HG02759 (cell line): ENCODE data around the gene UNC13D.
"Not testable (repeated sequence)": the region's sequence is repeated elsewhere in the genome, so short reads cannot be mapped to it uniquely, and the experiment has no call there.

Source experiments
- ATAC-seq: cut with Tn5 transposase; IDR thresholded peaks from one replicate; pipeline ENCODE4 v1.9.1; 2021; ENCODE audit warnings: mild to moderate bottlenecking, moderate library complexity; ENCODE audit not compliant: unreplicated experiment

The UNC13D gene

DNA sequence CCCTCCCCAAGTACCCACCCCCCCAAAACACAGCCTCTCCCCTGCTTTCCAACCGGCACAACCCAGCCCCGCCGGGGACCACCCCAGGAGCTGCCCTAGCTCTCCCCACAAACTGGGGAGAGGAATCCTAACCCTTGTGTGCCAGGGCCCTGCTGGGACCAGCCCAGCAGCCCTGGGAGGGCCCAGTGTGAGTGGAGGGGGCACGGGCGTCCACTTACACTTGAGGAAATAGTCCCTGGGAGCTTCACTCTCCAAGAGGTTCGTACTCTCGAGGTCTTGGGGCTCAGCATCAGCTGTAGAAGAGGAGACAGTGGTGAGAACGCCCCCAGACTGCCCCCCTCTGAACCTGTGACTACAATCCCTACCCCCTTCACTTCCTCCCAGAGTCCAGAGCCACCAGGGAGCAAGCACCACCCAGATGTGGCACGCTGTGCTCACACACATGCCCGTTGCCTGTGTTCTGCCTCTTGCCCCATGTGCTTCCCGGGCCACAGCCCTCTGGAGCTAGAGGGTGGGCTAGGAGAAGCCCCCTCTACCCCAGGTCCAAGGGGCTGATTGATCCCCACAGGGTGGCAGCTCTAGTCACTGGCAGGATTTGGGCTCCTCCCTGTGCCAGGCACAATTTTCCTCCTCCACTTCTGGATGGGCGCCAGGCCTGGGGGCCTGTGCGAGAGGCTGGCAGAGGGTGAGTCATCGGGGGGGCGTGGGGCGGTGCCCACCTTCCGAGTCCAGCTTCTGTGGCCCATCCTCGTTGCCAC lies 31.2 kb upstream of the UNC13D start:
- ATAC-seq: no peak

GRCh38 chr17:75874323-75875181 lies 30.3 kb upstream of the UNC13D start:
- no peak for ATAC-seq

DNA sequence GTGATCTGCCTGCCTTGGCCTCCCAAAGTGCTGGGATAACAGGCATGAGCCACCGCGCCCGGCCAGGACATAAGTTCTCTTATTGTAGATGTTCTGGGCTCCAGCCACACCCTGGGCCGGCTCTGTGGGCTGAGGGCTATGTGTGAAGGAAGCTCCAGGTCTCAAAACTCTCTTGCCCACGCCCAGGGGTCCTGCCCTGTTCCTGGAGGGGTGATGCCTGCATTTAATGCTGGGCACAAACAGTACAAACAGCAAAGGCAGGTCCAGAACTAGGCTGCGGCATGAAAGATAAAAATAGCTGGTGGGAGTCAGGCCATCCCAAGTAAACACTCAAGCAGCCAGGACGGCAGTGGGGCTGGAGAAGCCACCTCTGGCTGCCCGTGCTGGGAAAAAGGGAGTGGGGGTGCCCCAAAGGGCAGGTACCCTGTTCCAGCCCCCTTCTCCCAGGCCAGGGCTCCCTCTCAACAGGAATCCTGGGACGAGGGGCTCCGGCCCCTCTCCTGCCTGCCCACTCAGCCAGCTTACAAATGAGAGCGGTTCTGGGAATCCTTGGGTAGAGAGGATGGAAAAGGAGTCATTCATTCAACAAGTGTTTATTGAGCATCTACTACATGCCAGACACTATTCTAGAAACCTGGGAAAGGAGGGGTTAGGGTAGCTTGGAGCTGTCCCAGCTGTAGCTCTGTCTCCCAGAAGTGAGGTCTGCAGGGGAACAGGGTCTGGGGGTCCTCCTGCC lies 29.6 kb upstream of the UNC13D start:
- ATAC-seq: no peak

- ATAC-seq: no peak
These were observed 28.5 kb upstream of the UNC13D start for GRCh38 chr17:75872434-75873351.

- ATAC-seq: not testable (repeated sequence)
These were observed 26.0 kb upstream of the UNC13D start for GRCh38 chr17:75870228-75870627.

- no peak for ATAC-seq
These were observed 25.3 kb upstream of the UNC13D start for GRCh38 chr17:75869282-75870141.

GRCh38 chr17:75868730-75869281 lies 24.6 kb upstream of the UNC13D start:
- not testable (repeated sequence) for ATAC-seq

DNA sequence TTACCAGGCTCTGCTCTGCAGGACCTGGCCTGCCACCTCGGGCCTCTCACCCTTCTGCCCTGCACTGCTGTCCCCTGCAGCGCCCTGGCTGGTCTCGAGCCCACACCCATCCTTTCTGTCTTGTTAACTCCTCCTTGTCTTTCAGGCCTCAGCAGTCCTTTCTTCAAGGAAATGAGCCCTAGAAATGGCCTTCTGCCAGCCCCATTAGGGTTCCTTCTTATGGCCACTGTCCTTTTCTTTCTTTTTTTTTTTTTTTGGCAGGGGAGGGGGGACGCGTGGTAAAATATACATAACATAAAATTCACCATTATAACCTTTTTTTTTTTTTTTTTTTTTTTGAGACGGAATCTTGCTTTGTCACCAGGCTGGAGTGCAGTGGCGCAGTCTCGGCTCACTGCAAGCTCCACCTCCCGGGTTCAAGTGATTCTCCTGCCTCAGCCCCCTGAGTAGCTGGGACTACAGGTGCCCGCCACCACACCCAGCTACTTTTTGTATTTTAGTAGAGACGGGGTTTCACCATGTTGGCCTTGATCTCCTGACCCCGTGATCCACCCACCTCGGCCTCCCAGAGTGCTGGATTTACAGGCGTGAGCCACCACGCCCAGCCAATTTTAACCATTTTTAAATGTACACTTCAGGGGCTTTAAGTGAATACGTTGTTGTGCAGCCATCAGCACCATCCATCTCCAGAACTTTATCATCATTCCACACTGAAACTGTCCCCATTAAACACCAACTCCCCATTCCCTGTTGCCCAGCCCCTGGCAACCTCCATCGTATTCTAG lies 21.4 kb upstream of the UNC13D start:
- ATAC-seq: not testable (repeated sequence)

- ATAC-seq: peak; percentile 11
These were observed 20.7 kb upstream of the UNC13D start for GRCh38 chr17:75864887-75865286.

DNA sequence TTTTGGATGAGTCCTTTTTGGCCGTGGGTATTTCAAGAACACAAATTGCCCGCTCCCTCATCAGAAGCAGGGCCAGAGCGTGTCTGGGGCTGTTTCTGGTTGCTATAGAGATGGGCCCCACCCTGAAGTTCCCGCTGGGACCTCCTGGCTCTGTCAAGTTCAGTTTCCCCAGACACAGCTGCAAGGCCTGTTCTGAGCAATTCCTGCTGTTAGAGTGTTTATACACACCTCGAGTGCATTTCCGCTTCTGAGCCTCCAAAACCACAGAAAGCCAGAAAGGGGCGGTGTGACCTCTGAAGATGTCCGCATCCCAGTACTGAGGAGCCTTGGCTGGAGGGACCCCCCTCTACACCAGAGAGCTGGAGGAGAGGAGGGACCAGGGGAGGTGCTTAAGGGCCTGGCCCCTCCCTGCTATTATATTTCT lies 20.3 kb upstream of the UNC13D start:
- peak; percentile 80 for ATAC-seq

GRCh38 chr17:75861927-75862317 lies 17.7 kb upstream of the UNC13D start:
- no peak for ATAC-seq

DNA sequence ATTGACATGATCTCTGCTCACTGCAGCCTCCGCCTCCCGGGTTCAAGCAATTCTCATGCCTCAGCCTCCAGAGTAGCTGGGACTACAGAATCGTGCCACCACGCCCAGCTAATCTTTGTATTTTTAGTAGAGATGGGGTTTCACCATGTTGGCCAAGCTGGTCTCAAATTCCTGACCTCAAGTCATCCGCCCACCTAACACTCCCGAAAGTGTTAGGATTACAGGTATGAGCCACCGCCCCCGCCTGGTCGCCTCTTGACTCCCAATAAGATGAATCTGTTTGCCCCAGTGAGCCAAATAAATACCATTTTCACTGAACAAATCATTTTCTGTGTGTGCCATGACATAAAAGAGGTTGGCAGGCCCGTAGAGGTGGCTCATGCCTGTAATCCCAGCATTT lies 15.2 kb upstream of the UNC13D start:
- ATAC-seq: not testable (repeated sequence)

GRCh38 chr17:75856062-75856756 lies 12.0 kb upstream of the UNC13D start:
- no peak for ATAC-seq

DNA sequence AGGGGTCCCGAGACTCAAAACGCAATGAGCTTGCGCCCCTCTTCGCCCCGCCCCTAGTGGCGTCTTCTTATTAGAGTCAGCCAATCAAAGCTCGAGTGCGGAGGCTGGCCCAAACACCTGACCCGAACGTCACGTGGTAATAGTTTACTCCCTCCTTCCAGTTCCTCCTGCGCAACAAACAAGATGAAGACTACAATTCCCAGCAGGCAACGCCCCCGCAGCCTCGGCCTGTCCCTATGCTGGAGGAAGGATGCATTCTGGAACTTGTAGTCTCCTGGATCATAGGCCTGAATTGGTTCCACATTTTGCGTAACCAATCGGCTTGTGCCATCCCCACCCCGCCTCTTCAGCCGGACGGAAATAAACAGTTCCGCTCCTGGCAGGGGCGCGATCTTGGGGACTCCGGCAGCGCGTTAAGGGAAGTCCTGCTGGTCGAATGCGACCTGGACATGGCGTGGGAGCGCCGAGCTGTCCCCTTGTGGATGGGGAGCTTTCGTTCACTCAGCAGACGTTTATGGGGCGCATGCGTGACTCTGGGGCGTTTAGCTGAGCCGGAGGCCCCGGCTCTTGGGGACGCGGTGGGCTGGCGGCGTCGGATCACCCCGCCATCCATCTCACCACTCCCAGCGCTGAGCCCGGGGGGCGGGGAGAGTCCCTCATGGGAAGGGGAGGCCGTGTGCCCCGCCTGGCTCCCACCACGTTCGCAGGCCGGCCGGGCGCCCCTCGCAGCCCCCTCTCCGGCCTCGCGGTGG lies 11.3 kb upstream of the UNC13D start, which contains the start of gene WBP2:
TSS of gene WBP2 (minus strand) at position 26 of the 752 bp plus-strand sequence. CDS start 38 bp downstream, outside the sequence.
- ATAC-seq: peak; percentile 83

DNA sequence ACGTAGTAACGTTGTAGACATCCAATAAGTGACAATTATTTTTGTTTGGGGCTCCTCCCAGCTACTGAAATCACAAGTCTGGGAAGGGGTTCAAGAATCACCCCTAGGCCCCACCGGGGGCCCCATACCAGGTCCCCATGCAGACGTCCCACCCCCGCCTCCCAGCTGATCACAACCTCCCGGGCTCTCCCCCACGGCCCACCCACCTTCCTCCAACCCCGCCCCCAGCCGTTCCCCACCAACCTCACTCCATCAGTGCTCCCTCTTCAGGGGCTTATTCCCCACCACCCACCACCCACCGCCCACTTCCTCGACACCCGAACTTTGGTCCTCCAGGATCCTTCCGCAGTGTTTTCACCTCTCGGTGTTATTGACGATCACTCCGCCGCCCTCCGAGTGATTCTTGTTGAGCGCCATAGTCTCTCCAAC lies 10.7 kb upstream of the UNC13D start:
- ATAC-seq: no peak

GRCh38 chr17:75854101-75854748 lies 10.0 kb upstream of the UNC13D start:
- ATAC-seq: no peak
